HepG2 (cell line): Measurements from ENCODE around the gene TP53I3. TPM values are rescaled to one million over a fixed set of nuclear protein-coding genes. Genes with fewer than 3 reads are reported as not detected.

ENCODE experiments used
- ATF6 ChIP-seq: sonication (generic); formaldehyde crosslinking; conservative IDR thresholded peaks from 2 replicates; pipeline ENCODE4 v1.4.0; 2020; ENCODE audit warnings: missing genetic modification reagents
- DNMT1 ChIP-seq: sonication (generic); formaldehyde crosslinking; IDR thresholded peaks from 2 replicates; pipeline ENCODE4 v1.5.1; 2020; ENCODE audit warnings: mild to moderate bottlenecking, missing genetic modification reagents
- DRAP1 ChIP-seq: IDR thresholded peaks from 2 replicates; pipeline ENCODE4 v1.6.1; 2016; ENCODE audit warnings: missing genetic modification reagents, missing compliant biosample characterization
- KDM4B ChIP-seq: sonication (generic); formaldehyde crosslinking; IDR thresholded peaks from 2 replicates; pipeline ENCODE4 v1.4.0; 2020; ENCODE audit warnings: missing genetic modification reagents
- MAFK ChIP-seq, 2 experiments: IDR thresholded peaks in 1 of 2; conservative IDR thresholded peaks in 1 of 2; 2 replicates each; pipeline ENCODE4 v1.6.1; 2011; ENCODE audit warnings: improper control_type of control experiment in 2 of 2, low read length in 2 of 2
- MBNL3 ChIP-seq: fragments of 250-450 bp; sonication (Bioruptor Pico); conservative IDR thresholded peaks from 2 replicates; pipeline ENCODE4 v1.8.0; 2022; ENCODE audit warnings: mild to moderate bottlenecking, inconsistent platforms
- NCOA5 ChIP-seq: sonication (generic); formaldehyde crosslinking; IDR thresholded peaks from 2 replicates; pipeline ENCODE4 v1.4.0; 2020; ENCODE audit warnings: missing genetic modification reagents
- NFKBIZ ChIP-seq: IDR thresholded peaks from 2 replicates; pipeline ENCODE4 v1.6.1; 2018; ENCODE audit warnings: missing genetic modification reagents, missing compliant biosample characterization
- NFYB ChIP-seq: sonication (generic); formaldehyde crosslinking; IDR thresholded peaks from 2 replicates; pipeline ENCODE4 v1.4.0; 2020; ENCODE audit warnings: missing genetic modification reagents
- NKX3-1 ChIP-seq: sonication (generic); formaldehyde crosslinking; IDR thresholded peaks from 2 replicates; pipeline ENCODE4 v1.5.0; 2020; ENCODE audit warnings: missing genetic modification reagents
- PAWR ChIP-seq: sonication (generic); formaldehyde crosslinking; IDR thresholded peaks from 2 replicates; pipeline ENCODE4 v1.4.0; 2020; ENCODE audit warnings: missing genetic modification reagents, mild to moderate bottlenecking, borderline replicate concordance
- PHF20 ChIP-seq: sonication (generic); formaldehyde crosslinking; IDR thresholded peaks from 2 replicates; pipeline ENCODE4 v1.5.0; 2020; ENCODE audit warnings: mild to moderate bottlenecking, missing genetic modification reagents
- PHF5A ChIP-seq: IDR thresholded peaks from one replicate; pipeline ENCODE4 v1.6.1; 2018; ENCODE audit warnings: low read depth, missing genetic modification reagents; ENCODE audit not compliant: unreplicated experiment
- POLR2AphosphoS5 ChIP-seq: IDR thresholded peaks from 2 replicates; pipeline ENCODE4 v1.6.1; 2012; ENCODE audit warnings: low read depth, low read length
- RAD21 ChIP-seq: fragments of 450-650 bp; formaldehyde crosslinking; IDR thresholded peaks from 2 replicates; pipeline ENCODE4 v1.5.0; 2020; ENCODE audit warnings: mild to moderate bottlenecking
- XBP1 ChIP-seq: sonication (generic); formaldehyde crosslinking; IDR thresholded peaks from 2 replicates; pipeline ENCODE4 v1.5.0; 2020; ENCODE audit warnings: missing genetic modification reagents
- YEATS2 ChIP-seq: sonication (generic); formaldehyde crosslinking; IDR thresholded peaks from 2 replicates; pipeline ENCODE4 v1.4.0; 2020; ENCODE audit warnings: missing genetic modification reagents, borderline replicate concordance
- ZNF180 ChIP-seq: sonication (generic); formaldehyde crosslinking; IDR thresholded peaks from 2 replicates; pipeline ENCODE4 v1.4.0; 2020; ENCODE audit warnings: low read depth, missing genetic modification reagents, borderline replicate concordance
- ZNF326 ChIP-seq: sonication (generic); formaldehyde crosslinking; IDR thresholded peaks from 2 replicates; pipeline ENCODE4 v1.4.0; 2020; ENCODE audit warnings: missing genetic modification reagents, borderline replicate concordance
- ZNF468 ChIP-seq: sonication (generic); formaldehyde crosslinking; IDR thresholded peaks from 2 replicates; pipeline ENCODE4 v1.8.0; 2022; ENCODE audit warnings: mild to moderate bottlenecking, moderate library complexity, missing genetic modification reagents
- ZNF556 ChIP-seq: sonication (generic); formaldehyde crosslinking; IDR thresholded peaks from 2 replicates; pipeline ENCODE4 v1.4.0; 2020; ENCODE audit warnings: mild to moderate bottlenecking, missing genetic modification reagents, borderline replicate concordance
- ZNF572 ChIP-seq: sonication (generic); formaldehyde crosslinking; IDR thresholded peaks from 2 replicates; pipeline ENCODE4 v1.5.1; 2020; ENCODE audit warnings: mild to moderate bottlenecking, missing genetic modification reagents
- ZNF619 ChIP-seq: sonication (generic); formaldehyde crosslinking; IDR thresholded peaks from 2 replicates; pipeline ENCODE4 v1.4.0; 2020; ENCODE audit warnings: mild to moderate bottlenecking, missing genetic modification reagents
- ZNF879 ChIP-seq: sonication (generic); formaldehyde crosslinking; IDR thresholded peaks from 2 replicates; pipeline ENCODE4 v1.8.1; 2023; ENCODE audit warnings: missing genetic modification reagents
- ZSCAN9 ChIP-seq: IDR thresholded peaks from 2 replicates; pipeline ENCODE4 v1.6.1; 2016; ENCODE audit warnings: borderline replicate concordance
- polyA plus RNA-seq, 8 experiments: library from polyadenylated mRNA; depleted of rRNA in 3 of 8; stranded (reverse) in 7 of 8; unstranded in 1 of 8; fragments of >200 nt; fragmentation: Illumina TruSeq in 4 of 8; extraction: Trizol in 4 of 8; gene quantifications; 2 replicates each; pipeline versions ENCODE4 v1.2.1 to v1.2.3, GENCODE V29; 2011 to 2016; ENCODE audit warnings: low read depth in 4 of 8, missing spikeins in 1 of 8, mixed read lengths in 1 of 8; ENCODE audit not compliant: insufficient read depth in 1 of 8
- total RNA-seq, 5 experiments: library from RNA; depleted of rRNA; stranded (reverse); fragments of >200 nt; fragmentation: Illumina TruSeq; extraction: Trizol; gene quantifications; 2 replicates each; pipeline ENCODE4 v1.2.3, GENCODE V29; 2016; ENCODE audit warnings: low read depth in 1 of 5
- TF ChIP-seq, protein P1 (sequence below): IDR thresholded peaks from 2 replicates; pipeline ENCODE4 v1.6.1; 2016; ENCODE audit warnings: control low read depth
- TF ChIP-seq, protein P2 (sequence below): sonication (generic); formaldehyde crosslinking; IDR thresholded peaks from 2 replicates; pipeline ENCODE4 v1.4.0; 2020; ENCODE audit warnings: mild to moderate bottlenecking, missing genetic modification reagents

Gene TP53I3
- total and polyA plus RNA-seq, 2 of the 13 experiments (the other 11 are each of a cell fraction or from before 2014, with no cell fraction given): 25.0 to 44.1 TPM

- TF ChIP-seq, protein P1, sequence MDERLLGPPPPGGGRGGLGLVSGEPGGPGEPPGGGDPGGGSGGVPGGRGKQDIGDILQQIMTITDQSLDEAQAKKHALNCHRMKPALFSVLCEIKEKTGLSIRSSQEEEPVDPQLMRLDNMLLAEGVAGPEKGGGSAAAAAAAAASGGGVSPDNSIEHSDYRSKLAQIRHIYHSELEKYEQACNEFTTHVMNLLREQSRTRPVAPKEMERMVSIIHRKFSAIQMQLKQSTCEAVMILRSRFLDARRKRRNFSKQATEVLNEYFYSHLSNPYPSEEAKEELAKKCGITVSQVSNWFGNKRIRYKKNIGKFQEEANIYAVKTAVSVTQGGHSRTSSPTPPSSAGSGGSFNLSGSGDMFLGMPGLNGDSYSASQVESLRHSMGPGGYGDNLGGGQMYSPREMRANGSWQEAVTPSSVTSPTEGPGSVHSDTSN (CRISPR knock-in tag): no peak
- TF ChIP-seq DNMT1: no peak
- no peak for TF ChIP-seq ZNF572 (CRISPR knock-in tag)
- TF ChIP-seq ZNF879: no peak
- TF ChIP-seq DRAP1 (CRISPR knock-in tag): peak; percentile 41; the same call in 1 of the 2 replicates
- no peak for TF ChIP-seq RAD21 (CRISPR knock-in tag)
- TF ChIP-seq ATF6 (CRISPR knock-in tag): 0 out of 2 replicates have a peak, but pooled peaks have one; percentile 19
- TF ChIP-seq KDM4B (CRISPR knock-in tag): no peak; the same call in 1 of the 2 replicates
- no peak for TF ChIP-seq PHF5A (CRISPR knock-in tag)
- TF ChIP-seq MAFK (conservative IDR thresholded peaks at IDR 0.05 in 1 of 2, IDR thresholded peaks at IDR 0.05 in 1 of 2; ENCODE audit: low read length in 2 of 2): no peak
- no peak for TF ChIP-seq YEATS2 (CRISPR knock-in tag)
- no peak for TF ChIP-seq ZNF326 (CRISPR knock-in tag)
- TF ChIP-seq ZNF468 (CRISPR knock-in tag): no peak
- 0 out of 2 replicates have a peak, but pooled peaks have one; percentile 42 for TF ChIP-seq PHF20
- no peak for TF ChIP-seq ZNF556 (CRISPR knock-in tag)
- no peak for TF ChIP-seq ZNF619 (CRISPR knock-in tag)
- no peak for TF ChIP-seq NKX3-1
- TF ChIP-seq NCOA5: no peak
- no peak for TF ChIP-seq ZSCAN9 (CRISPR knock-in tag)
- TF ChIP-seq ZNF180: no peak
- TF ChIP-seq XBP1 (CRISPR knock-in tag): no peak
- no peak; the same call in 1 of the 2 replicates for TF ChIP-seq NFYB (CRISPR knock-in tag)
- TF ChIP-seq, protein P2, sequence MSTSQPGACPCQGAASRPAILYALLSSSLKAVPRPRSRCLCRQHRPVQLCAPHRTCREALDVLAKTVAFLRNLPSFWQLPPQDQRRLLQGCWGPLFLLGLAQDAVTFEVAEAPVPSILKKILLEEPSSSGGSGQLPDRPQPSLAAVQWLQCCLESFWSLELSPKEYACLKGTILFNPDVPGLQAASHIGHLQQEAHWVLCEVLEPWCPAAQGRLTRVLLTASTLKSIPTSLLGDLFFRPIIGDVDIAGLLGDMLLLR (CRISPR knock-in tag): peak; percentile 43; the same call in 1 of the 2 replicates
- TF ChIP-seq PAWR (CRISPR knock-in tag): no peak
- no peak for TF ChIP-seq NFKBIZ (CRISPR knock-in tag)
- TF ChIP-seq MBNL3 (CRISPR knock-in tag): no peak
- TF ChIP-seq POLR2AphosphoS5: no peak
These were observed 34.3 kb downstream of the TP53I3 start (continued) for GRCh38 chr2:24050041-24050979.
